TTC549 (cell line): Measurements from ENCODE around the gene BMP7.

Experiments
- FAIRE-seq: peaks from 2 replicates; lab custom pipeline; 2012; peaks lifted over from hg19 to GRCh38; lab: Jason Lieb, UNC

The BMP7 gene

DNA sequence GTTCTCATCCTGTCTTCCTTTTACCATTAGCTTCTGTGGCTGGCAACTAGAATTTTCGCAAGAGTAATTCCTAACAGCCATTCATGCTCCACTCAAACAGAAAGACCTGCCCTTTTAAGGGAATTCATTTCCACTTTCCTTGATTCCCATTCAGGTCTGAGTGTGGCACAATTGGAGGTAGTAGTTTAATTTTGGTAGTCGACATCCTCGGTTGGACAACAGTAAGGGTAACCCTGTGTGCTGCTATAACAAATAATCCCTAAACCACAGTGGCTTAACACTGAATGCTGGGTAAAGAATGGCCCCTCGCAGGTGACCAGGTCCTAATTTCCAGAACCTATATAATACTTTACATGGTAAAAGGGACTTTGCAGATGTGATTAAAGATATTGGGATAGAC is 142.9 kb downstream of the BMP7 start:
- no peak for FAIRE-seq

DNA sequence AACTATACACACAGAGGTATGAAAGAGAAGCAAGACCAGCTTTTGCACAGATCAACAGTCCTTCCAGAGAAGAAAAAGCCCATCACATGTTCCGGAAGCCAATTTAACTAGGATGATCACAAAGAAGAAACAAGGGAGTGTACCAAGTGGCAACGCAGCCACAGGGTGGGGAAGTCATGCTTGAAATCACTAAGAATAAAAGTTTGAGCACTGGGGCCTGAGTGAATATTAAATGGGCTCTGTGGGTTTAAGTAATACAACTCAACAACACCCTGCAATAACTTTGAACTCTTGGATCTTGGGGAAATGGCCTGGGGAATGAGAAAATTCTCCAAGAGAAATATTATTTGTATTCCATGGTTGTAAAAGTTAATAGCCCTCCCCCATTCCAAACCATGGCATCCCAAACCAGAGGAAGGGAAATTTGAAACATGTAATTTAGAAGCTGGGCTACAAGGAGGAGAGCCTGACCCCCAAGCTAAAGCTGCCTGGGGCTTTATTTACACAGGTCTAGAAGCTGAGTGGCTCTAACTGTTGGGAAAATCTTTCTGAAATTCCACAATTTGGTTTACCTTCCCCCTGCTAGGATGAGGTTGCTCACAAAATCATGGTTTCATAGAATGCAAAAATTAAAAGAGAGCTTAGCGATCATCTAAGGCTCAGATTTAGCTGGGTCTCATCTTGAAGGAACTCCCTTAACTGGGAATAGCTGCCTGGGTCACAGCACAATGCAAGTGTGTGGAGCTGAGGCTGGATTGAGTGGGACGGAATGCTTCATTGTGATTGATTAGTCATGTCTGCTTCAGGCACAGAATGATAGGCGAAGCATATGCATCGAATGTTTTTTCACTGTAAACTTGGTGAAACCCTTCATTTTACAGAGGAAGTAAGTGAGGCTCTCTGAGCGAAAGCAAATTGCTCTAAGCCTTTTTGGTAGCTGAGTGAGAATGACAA is 143.6 kb downstream of the BMP7 start:
- no peak for FAIRE-seq

DNA sequence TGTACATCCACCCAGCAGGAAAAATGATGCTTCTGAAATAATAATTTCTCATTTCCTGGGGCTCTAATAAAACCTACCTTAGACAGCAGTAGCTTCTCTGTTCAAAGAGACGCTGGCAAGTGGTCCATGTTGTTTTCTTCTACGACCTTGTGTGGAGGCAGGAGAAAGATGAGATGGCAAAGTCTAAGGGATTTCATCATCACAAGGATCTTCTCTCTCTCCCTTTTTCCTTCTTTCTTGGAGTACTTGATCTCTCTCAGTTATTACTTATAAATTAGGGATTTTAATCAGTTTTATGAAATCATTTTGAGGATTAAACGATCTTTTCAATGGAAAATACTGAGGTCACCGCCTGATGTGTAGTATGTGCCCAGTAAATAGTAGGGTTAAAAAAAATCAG is 147.5 kb downstream of the BMP7 start:
- no peak for FAIRE-seq
